H9 (cell line): ENCODE results near the gene INTS12. TPM values are rescaled to one million over a fixed set of nuclear protein-coding genes. Genes with fewer than 3 reads are reported as not detected.

Experiments used
- DNase-seq: peaks from one replicate; pipeline ENCODE4 v3.0.0-alpha.2; 2017
- H2AFZ ChIP-seq: one replicate; pipeline ENCODE4 v1.6.1; 2013; ENCODE audit warnings: mild to moderate bottlenecking, low read length, control low read depth, moderate library complexity
- H2AK5ac ChIP-seq: 2 replicates; pipeline ENCODE4 v1.6.1; 2013; ENCODE audit warnings: low read length, control low read depth, mixed read lengths; ENCODE audit not compliant: insufficient read length
- H2BK120ac ChIP-seq: one replicate; pipeline ENCODE4 v1.6.1; 2013; ENCODE audit warnings: low read depth, mild to moderate bottlenecking, low read length, control low read depth, inconsistent platforms; ENCODE audit not compliant: poor library complexity, severe bottlenecking
- H2BK12ac ChIP-seq: 2 replicates; pipeline ENCODE4 v1.6.1; 2013; ENCODE audit warnings: low read length, control low read depth, mixed read lengths, low read depth; ENCODE audit not compliant: insufficient read length
- H2BK15ac ChIP-seq: 2 replicates; pipeline ENCODE4 v1.6.1; 2013; ENCODE audit warnings: low read depth, low read length, control low read depth
- H2BK20ac ChIP-seq: one replicate; pipeline ENCODE4 v1.6.1; 2013; ENCODE audit warnings: low read depth, mild to moderate bottlenecking, low read length, control low read depth, inconsistent platforms; ENCODE audit not compliant: poor library complexity, severe bottlenecking
- H2BK5ac ChIP-seq: 2 replicates; pipeline ENCODE4 v1.6.1; 2013; ENCODE audit warnings: low read length, control low read depth, mixed read lengths; ENCODE audit not compliant: insufficient read length
- H3K14ac ChIP-seq: 2 replicates; pipeline ENCODE4 v1.6.1; 2013; ENCODE audit warnings: low read length, control low read depth; ENCODE audit not compliant: insufficient read depth
- H3K18ac ChIP-seq: 2 replicates; pipeline ENCODE4 v1.6.1; 2013; ENCODE audit warnings: low read depth, mild to moderate bottlenecking, mixed read lengths, low read length, control low read depth; ENCODE audit not compliant: insufficient read length
- H3K23ac ChIP-seq: 2 replicates; pipeline ENCODE4 v1.6.1; 2013; ENCODE audit warnings: low read length, control low read depth, mixed read lengths, low read depth; ENCODE audit not compliant: insufficient read length
- H3K23me2 ChIP-seq: 2 replicates; pipeline ENCODE4 v1.6.1; 2013; ENCODE audit warnings: low read depth, mild to moderate bottlenecking, mixed read lengths, low read length, control low read depth; ENCODE audit not compliant: insufficient read length, poor library complexity, severe bottlenecking
- H3K27ac ChIP-seq: 2 replicates; pipeline ENCODE4 v1.5.1; 2013; ENCODE audit warnings: low read length, control low read depth, mixed read lengths, low read depth; ENCODE audit not compliant: insufficient read length
- H3K27me3 ChIP-seq: 2 replicates; pipeline ENCODE4 v1.6.1; 2013; ENCODE audit warnings: low read length, control low read depth, inconsistent platforms; ENCODE audit not compliant: insufficient read depth
- H3K4ac ChIP-seq: 2 replicates; pipeline ENCODE4 v1.6.1; 2013; ENCODE audit warnings: low read depth, mild to moderate bottlenecking, control low read depth, inconsistent platforms, low read length, moderate library complexity
- H3K4me1 ChIP-seq: 2 replicates; pipeline ENCODE4 v1.6.1; 2013; ENCODE audit warnings: low read length, control low read depth, inconsistent platforms; ENCODE audit not compliant: insufficient read depth
- H3K4me2 ChIP-seq: 2 replicates; pipeline ENCODE4 v1.6.1; 2013; ENCODE audit warnings: low read length, control low read depth, mixed read lengths; ENCODE audit not compliant: insufficient read length, insufficient read depth
- H3K56ac ChIP-seq: 2 replicates; pipeline ENCODE4 v1.6.1; 2013; ENCODE audit warnings: low read depth, mild to moderate bottlenecking, mixed read lengths, low read length, control low read depth; ENCODE audit not compliant: insufficient read length
- H3K79me1 ChIP-seq: 2 replicates; pipeline ENCODE4 v1.6.1; 2013; ENCODE audit warnings: low read depth, mild to moderate bottlenecking, moderate library complexity, low read length, control low read depth, inconsistent platforms; ENCODE audit not compliant: insufficient read depth, poor library complexity, severe bottlenecking
- H3K79me2 ChIP-seq: 2 replicates; pipeline ENCODE4 v1.6.1; 2013; ENCODE audit warnings: low read length, control low read depth, inconsistent platforms; ENCODE audit not compliant: insufficient read depth
- H3K9ac ChIP-seq: 2 replicates; pipeline ENCODE4 v1.6.1; 2013; ENCODE audit warnings: low read length, control low read depth, mixed read lengths; ENCODE audit not compliant: insufficient read length; ENCODE audit errors: extremely low read depth
- H3K9me3 ChIP-seq: one replicate; pipeline ENCODE4 v1.6.1; 2013; ENCODE audit warnings: low read depth, low read length, inconsistent platforms; ENCODE audit not compliant: control insufficient read depth
- H3T11ph ChIP-seq: one replicate; pipeline ENCODE4 v1.6.1; 2013; ENCODE audit warnings: mild to moderate bottlenecking, low read length, control low read depth, inconsistent platforms
- H4K20me1 ChIP-seq: one replicate; pipeline ENCODE4 v1.6.1; 2013; ENCODE audit not compliant: control insufficient read depth, insufficient read length, insufficient read depth
- H4K5ac ChIP-seq: 2 replicates; pipeline ENCODE4 v1.6.1; 2013; ENCODE audit warnings: low read depth, mild to moderate bottlenecking, mixed read lengths, low read length, control low read depth; ENCODE audit not compliant: insufficient read length
- H4K8ac ChIP-seq: replicated peaks from 2 replicates; pipeline ENCODE4 v1.6.1; 2013; ENCODE audit warnings: low read length, control low read depth, mixed read lengths, low read depth; ENCODE audit not compliant: insufficient read length
- H4K91ac ChIP-seq: 2 replicates; pipeline ENCODE4 v1.6.1; 2013; ENCODE audit warnings: low read depth, mild to moderate bottlenecking, moderate library complexity, mixed read lengths, low read length, control low read depth; ENCODE audit not compliant: insufficient read length
- H3K27ac Mint-ChIP-seq, 3 experiments: 2 replicates in 2 of 3; 3 replicates in 1 of 3; pipeline ENCODE4 v1.8.0; 2020 to 2021; ENCODE audit warnings: mixed read lengths in 3 of 3, mild to moderate bottlenecking in 1 of 3, moderate library complexity in 1 of 3
- H3K27me3 Mint-ChIP-seq: 2 replicates; pipeline ENCODE4 v1.8.0; 2021; ENCODE audit warnings: low read depth, mild to moderate bottlenecking, moderate library complexity, mixed read lengths
- H3K36me3 Mint-ChIP-seq, 3 experiments: 2 replicates in 2 of 3; 3 replicates in 1 of 3; pipeline ENCODE4 v1.8.0; 2020 to 2021; ENCODE audit warnings: low read depth in 3 of 3, mixed read lengths in 3 of 3; ENCODE audit not compliant: insufficient read depth in 1 of 3
- H3K4me1 Mint-ChIP-seq, 2 experiments: 2 replicates each; pipeline ENCODE4 v1.8.0; 2020; ENCODE audit warnings: mixed read lengths in 2 of 2
- H3K4me3 Mint-ChIP-seq, 2 experiments: 2 replicates in 1 of 2; 3 replicates in 1 of 2; pipeline ENCODE4 v1.8.0; 2020 to 2021; ENCODE audit warnings: mild to moderate bottlenecking in 2 of 2, mixed read lengths in 2 of 2, moderate library complexity in 1 of 2
- H3K9me3 Mint-ChIP-seq, 2 experiments: 2 replicates in 1 of 2; 3 replicates in 1 of 2; pipeline ENCODE4 v1.8.0; 2020; ENCODE audit warnings: mild to moderate bottlenecking in 2 of 2, mixed read lengths in 2 of 2, moderate library complexity in 1 of 2
- CTCF ChIP-seq: fragments of 200-600 bp; sonication (generic); conservative IDR thresholded peaks from 3 replicates; pipeline ENCODE4 v1.8.0; 2021; ENCODE audit warnings: antibody characterized with exemption, mild to moderate bottlenecking
- WGBS: extraction: QIAGEN DNeasy Blood & Tissue Kit; methylation state at CpG from one replicate; pipeline ENCODE4 v1.1.7; 2013; ENCODE audit warnings: missing lambda C conversion rate, low lambda C conversion rate, mixed read lengths; ENCODE audit not compliant: insufficient read length; ENCODE audit errors: extremely low coverage; 5-methylcytosine and 5-hydroxymethylcytosine counted together
- total RNA-seq: library from RNA; stranded (reverse); gene quantifications from 2 replicates; pipeline ENCODE4 v1.2.1, GENCODE V29; 2021

Gene INTS12
- total RNA-seq, 1 experiment from 2014 or later: 15.6 TPM

- no peaks in the 10 kb centered on the region for H3K9me3 ChIP-seq
Measured at GRCh38 chr4:105715692-105716278, 7.3 kb upstream of the INTS12 start.

More at GRCh38 chr4:105715692-105716278, 7.3 kb upstream of the INTS12 start:
- Mint-ChIP-seq H3K4me3 (no peak overlapping the region), H3K27ac (no peak overlapping the region), H3K9me3 (peaks cover 6 to 7% of the 10 kb centered on the region in 2 experiments; a peak in 3 of 5 replicates), H3K4me1 (peaks cover 0 to 2% of the 10 kb centered on the region in 2 experiments; a peak in 1 of 4 replicates), H3K36me3 (peaks cover 11 to 33% (median 23%) of the 10 kb centered on the region in 3 experiments), H3K27me3 (no peaks in the 10 kb centered on the region)
- Histone ChIP-seq H3K4me2 (no peak overlapping the region), H3T11ph (no peak overlapping the region), H4K5ac (no peak overlapping the region), H2BK5ac (no peak overlapping the region), H3K4ac (no peak overlapping the region), H3K56ac (no peak overlapping the region), H3K27me3 (no peaks in the 10 kb centered on the region), H3K14ac (no peak overlapping the region), H4K91ac (no peak overlapping the region), H2BK20ac (no peak overlapping the region), H3K23me2 (no peaks in the 10 kb centered on the region), H3K27ac (no peak overlapping the region), H4K8ac (no peak overlapping the region), H2BK12ac (no peak overlapping the region), H2BK120ac (no peak overlapping the region), H3K9ac (no peak overlapping the region), H3K4me1 (no peaks in the 10 kb centered on the region), H3K18ac (no peak overlapping the region), H2AFZ (no peak overlapping the region), H4K20me1 (no peaks in the 10 kb centered on the region), H3K79me1 (no peaks in the 10 kb centered on the region), H3K23ac (no peak overlapping the region), H3K79me2 (no peaks in the 10 kb centered on the region; the same call in 1 of the 2 replicates), H2BK15ac (no peak overlapping the region), H2AK5ac (no peak overlapping the region)
- WGBS: 100% methylated on average over 1 of the region's 4 CpGs
- TF ChIP-seq CTCF: no peak; the same call in 2 of the 3 replicates
- no peak for DNase-seq
